Transverse colon (tissue), 4 donors: Measurements from ENCODE around the gene ATF6.

Experiments used
- EP300 ChIP-seq: sonication (generic); formaldehyde crosslinking; IDR thresholded peaks from one replicate; pipeline ENCODE4 v1.6.1; 2017; ENCODE audit warnings: antibody characterized with exemption, low read depth
- POLR2A ChIP-seq: fragments of 450-650 bp; IDR thresholded peaks from one replicate; pipeline ENCODE4 v1.6.1; 2016; ENCODE audit warnings: antibody characterized with exemption, mild to moderate bottlenecking, moderate library complexity
- POLR2AphosphoS5 ChIP-seq, 3 donors: sonication (generic); formaldehyde crosslinking; IDR thresholded peaks; one replicate each; pipeline ENCODE4 v1.6.1; 2016; ENCODE audit warnings: antibody characterized with exemption in 3 of 3
- TF ChIP-seq, protein P1 (sequence below), 5 experiments: fragments of 200-600 bp in 3 of 5; fragments of 450-650 bp in 2 of 5; sonication (generic) in 3 of 5; IDR thresholded peaks; 1 replicate in 2 of 5; 2 replicates in 3 of 5; pipeline ENCODE4 v1.5.1; 2016 to 2017; ENCODE audit warnings: antibody characterized with exemption in 5 of 5, inconsistent platforms in 3 of 5, mild to moderate bottlenecking in 2 of 5, moderate library complexity in 1 of 5

DNA sequence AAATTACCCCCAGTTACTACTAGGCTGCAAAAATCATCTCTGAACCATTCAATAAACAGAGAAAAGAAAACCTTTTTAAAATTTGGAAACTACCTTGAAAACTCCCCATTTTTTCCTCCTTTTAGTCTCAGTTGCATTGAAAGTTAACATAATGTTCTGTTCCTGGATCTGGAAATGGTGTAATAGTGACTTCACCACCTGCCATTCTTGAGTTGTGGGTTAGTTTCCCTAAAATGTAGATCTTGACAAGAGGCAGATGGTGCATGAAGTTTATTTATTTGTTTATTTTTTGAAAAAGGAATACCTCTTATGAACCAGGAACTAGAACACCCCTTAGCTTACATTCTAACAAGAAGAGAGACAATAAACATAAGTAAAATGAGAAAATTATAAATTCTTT lies 72.8 kb downstream of the ATF6 start:
- TF ChIP-seq, protein P1, sequence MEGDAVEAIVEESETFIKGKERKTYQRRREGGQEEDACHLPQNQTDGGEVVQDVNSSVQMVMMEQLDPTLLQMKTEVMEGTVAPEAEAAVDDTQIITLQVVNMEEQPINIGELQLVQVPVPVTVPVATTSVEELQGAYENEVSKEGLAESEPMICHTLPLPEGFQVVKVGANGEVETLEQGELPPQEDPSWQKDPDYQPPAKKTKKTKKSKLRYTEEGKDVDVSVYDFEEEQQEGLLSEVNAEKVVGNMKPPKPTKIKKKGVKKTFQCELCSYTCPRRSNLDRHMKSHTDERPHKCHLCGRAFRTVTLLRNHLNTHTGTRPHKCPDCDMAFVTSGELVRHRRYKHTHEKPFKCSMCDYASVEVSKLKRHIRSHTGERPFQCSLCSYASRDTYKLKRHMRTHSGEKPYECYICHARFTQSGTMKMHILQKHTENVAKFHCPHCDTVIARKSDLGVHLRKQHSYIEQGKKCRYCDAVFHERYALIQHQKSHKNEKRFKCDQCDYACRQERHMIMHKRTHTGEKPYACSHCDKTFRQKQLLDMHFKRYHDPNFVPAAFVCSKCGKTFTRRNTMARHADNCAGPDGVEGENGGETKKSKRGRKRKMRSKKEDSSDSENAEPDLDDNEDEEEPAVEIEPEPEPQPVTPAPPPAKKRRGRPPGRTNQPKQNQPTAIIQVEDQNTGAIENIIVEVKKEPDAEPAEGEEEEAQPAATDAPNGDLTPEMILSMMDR (IDR thresholded peaks at IDR 0.05): no peak
- no peak for TF ChIP-seq POLR2AphosphoS5 (IDR thresholded peaks at IDR 0.05)
- TF ChIP-seq POLR2A: no peak
- no peak for TF ChIP-seq EP300
